ENCODE results near the gene FBXO8.

Gene FBXO8

DNA sequence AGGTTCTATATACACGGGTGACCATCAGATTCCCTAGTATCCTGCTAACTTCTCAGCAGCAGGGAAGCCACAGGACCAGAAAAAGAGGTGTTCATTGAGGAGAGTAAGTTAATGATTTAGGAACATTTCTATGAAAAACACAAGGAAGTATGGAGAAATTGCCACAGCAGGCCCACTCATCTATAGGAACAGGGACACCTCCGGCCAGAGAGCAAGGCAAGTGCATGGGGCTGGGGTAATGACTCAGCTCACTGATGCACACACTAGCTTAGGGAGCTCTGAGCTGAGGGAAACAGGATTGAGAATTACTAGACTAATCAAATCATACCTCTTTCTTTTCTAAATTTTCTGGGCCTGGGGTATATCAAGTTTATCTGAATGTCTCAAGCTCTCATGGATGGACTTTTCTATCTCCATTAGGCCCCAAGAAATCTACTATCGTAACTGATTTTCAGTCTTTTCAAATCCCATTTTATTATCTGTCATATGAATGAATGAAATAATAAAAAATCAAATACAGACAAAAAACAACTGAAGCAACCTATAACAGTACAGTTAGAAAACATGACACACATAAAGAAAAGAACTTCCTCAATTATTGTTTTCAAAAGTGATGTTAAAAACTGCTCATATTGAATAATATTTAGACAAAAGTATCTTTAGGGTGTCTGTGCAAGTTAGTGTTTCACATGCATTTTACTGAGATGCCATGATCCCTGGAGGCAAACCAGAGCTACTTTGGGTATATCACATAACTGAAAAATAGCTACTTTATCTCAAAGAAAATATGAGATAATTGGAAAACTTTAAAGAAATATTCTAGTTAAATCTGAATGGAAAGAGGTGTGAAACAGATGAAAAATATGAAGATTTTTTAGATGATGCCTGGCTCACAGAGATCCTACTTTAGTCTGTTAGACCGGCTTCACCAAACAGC lies 89.8 kb downstream of the FBXO8 start:
- TF ChIP-seq, protein P1, sequence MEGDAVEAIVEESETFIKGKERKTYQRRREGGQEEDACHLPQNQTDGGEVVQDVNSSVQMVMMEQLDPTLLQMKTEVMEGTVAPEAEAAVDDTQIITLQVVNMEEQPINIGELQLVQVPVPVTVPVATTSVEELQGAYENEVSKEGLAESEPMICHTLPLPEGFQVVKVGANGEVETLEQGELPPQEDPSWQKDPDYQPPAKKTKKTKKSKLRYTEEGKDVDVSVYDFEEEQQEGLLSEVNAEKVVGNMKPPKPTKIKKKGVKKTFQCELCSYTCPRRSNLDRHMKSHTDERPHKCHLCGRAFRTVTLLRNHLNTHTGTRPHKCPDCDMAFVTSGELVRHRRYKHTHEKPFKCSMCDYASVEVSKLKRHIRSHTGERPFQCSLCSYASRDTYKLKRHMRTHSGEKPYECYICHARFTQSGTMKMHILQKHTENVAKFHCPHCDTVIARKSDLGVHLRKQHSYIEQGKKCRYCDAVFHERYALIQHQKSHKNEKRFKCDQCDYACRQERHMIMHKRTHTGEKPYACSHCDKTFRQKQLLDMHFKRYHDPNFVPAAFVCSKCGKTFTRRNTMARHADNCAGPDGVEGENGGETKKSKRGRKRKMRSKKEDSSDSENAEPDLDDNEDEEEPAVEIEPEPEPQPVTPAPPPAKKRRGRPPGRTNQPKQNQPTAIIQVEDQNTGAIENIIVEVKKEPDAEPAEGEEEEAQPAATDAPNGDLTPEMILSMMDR (IDR thresholded peaks at IDR 0.05; ENCODE audit: control insufficient read depth, insufficient read depth, low read depth, low read length, missing control alignments), result no peak
- no peak for DNase-seq (ENCODE audit: low read depth)
- no peak overlapping the region for H3K4me3 ChIP-seq (ENCODE audit: control insufficient read depth, low read depth, low read length)

DNA sequence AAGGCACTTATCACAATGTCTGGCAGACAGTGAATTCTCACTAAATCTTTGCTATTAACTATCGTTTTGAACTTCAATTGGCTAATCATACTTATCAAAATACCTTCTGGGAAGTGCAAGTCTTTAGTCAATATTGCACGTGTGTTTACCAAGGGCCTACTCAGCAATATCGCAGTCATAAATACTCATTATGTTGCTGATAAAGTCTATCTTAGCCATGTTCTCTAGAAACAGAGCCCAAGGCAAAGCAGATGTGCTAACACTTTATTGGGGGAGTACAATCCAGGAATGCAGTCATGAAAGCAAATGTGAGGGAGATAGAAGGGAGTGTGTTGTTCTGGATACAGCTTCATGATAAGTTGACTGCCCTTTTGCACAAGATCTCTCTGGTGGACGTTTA lies 90.5 kb downstream of the FBXO8 start:
- TF ChIP-seq, protein P1 (IDR thresholded peaks at IDR 0.05; ENCODE audit: control insufficient read depth, insufficient read depth, low read depth, low read length, missing control alignments), result no peak
- H3K4me3 ChIP-seq (ENCODE audit: control insufficient read depth, low read depth, low read length), result no peak overlapping the region
- no peak for DNase-seq (ENCODE audit: low read depth)

DNA sequence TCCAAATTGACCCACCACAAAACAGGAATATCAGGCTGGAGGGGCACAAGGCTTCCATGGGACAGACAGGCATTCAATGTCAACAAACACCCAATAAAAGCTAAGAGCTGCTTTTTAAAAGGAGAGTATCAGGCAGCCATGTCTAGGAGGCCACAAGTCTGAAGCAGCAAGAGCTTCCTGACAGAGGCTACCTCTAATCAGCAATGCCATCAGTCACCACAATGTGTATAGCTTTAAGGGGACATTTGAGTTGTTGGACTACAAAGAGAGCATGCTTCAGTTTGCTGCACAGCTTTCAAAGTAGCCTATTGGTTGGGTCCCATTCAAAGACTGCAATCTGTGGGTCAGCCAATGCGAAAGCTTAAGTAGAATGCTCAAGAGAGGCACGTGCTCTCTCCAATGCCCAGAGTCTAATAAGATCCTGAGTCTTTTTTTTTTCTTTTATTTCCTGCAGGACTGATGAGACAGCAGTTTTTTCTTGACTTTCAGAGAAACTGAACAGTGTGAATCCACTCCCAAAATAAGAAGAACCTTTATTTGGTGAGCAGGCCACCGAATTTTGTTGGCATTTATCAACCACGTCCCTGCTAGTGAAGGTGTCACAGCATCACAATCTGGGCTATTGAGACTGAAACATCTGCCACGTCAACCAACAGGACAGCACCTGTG lies 92.5 kb downstream of the FBXO8 start:
- H3K4me3 ChIP-seq (ENCODE audit: control insufficient read depth, low read depth, low read length), result no peak overlapping the region
- no peak for DNase-seq (ENCODE audit: low read depth)
- TF ChIP-seq, protein P1 (IDR thresholded peaks at IDR 0.05; ENCODE audit: control insufficient read depth, insufficient read depth, low read depth, low read length, missing control alignments), result no peak

DNA sequence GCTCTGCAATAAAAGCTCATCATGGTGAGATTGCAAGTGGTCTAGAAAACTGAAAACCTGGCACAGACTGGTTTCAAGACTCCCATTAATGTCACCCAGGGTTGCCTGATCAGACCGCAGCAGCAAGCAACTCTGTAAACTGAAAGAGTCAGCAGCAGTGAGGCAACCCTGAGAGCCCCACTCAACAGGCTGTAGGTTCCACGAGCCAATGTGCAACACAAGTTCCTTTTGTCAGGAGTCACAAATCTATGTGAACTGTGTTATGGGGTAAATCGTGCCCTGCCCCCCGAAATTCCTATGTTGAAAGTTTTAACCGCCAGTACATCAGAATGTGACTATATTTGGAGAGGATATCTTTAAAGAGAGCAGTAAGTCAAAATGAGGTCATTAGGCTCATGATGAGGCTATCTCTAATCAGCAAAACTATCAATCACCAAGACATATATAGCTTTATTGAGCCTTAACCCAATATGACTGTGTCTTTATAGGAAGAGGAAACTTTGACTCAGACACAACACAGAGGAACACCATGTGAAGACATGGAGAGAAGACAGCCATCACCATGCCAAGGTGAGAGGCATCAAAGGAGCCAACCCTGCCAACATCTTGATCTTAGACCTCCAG lies 94.0 kb downstream of the FBXO8 start:
- TF ChIP-seq, protein P1 (IDR thresholded peaks at IDR 0.05; ENCODE audit: control insufficient read depth, insufficient read depth, low read depth, low read length, missing control alignments), result no peak
- no peak for DNase-seq (ENCODE audit: low read depth)
- no peak overlapping the region for H3K4me3 ChIP-seq (ENCODE audit: control insufficient read depth, low read depth, low read length)
